SKM-1 (cell line): Measurements from ENCODE around the gene PASD1.
"Not testable (repeated sequence)": the region's sequence is repeated elsewhere in the genome, so short reads cannot be mapped to it uniquely, and the experiment has no call there.

Experiments
- DNase-seq: peaks from one replicate; lab custom pipeline; 2025; ENCODE audit not compliant: unreplicated experiment; lab: John Stamatoyannopoulos, UW

Gene PASD1, protein sequence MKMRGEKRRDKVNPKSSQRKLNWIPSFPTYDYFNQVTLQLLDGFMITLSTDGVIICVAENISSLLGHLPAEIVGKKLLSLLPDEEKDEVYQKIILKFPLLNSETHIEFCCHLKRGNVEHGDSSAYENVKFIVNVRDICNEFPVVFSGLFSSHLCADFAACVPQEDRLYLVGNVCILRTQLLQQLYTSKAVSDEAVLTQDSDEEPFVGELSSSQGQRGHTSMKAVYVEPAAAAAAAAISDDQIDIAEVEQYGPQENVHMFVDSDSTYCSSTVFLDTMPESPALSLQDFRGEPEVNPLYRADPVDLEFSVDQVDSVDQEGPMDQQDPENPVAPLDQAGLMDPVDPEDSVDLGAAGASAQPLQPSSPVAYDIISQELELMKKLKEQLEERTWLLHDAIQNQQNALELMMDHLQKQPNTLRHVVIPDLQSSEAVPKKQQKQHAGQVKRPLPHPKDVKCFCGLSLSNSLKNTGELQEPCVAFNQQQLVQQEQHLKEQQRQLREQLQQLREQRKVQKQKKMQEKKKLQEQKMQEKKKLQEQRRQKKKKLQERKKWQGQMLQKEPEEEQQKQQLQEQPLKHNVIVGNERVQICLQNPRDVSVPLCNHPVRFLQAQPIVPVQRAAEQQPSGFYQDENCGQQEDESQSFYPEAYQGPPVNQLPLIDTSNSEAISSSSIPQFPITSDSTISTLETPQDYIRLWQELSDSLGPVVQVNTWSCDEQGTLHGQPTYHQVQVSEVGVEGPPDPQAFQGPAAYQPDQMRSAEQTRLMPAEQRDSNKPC

DNA sequence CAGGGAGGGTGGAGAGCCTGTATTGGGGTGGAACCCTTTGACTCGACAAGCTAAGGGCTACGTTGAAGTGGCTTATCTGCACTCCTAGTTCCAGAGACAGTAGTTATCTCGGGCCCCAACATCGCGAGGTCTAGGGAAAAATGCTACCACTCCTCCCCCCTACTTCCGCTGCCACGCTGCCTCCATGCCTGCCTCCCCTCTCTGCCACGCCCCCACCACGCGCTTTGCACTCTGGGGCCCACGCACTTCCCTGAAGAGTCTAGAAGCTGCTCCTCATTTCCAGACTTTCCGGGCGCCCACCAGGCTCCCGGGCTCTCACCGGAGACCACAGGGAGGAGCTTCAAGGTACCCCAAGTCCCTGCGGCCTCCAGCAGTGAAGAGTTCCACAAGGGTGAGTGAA lies at the start of gene PASD1:
Gene PASD1, plus strand, starts transcription at position 227 of the 400 bp plus-strand sequence. CDS start 37,879 bp downstream, outside the sequence.
- no peak for DNase-seq

DNA sequence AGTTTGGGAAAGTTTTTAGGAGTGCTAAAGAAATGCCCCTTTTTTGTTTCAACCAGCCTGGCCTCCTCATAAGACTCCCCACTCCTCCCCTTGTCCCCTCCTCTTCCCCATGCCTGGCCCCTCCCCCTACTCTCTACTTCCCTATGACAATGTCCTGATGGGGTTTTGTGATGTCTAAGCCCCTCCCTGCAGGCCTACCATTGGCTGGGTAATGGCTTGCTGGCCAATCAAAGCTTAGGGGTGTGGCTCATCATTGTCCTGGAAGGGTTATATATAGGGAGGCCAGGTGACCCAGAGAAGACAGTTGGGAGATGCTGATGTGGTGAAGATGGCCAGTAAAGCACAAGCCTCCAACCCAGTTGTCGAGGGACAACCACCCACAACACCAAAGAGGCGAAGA lies 48.2 kb upstream of the PASD1 start:
- DNase-seq, result no peak

DNA sequence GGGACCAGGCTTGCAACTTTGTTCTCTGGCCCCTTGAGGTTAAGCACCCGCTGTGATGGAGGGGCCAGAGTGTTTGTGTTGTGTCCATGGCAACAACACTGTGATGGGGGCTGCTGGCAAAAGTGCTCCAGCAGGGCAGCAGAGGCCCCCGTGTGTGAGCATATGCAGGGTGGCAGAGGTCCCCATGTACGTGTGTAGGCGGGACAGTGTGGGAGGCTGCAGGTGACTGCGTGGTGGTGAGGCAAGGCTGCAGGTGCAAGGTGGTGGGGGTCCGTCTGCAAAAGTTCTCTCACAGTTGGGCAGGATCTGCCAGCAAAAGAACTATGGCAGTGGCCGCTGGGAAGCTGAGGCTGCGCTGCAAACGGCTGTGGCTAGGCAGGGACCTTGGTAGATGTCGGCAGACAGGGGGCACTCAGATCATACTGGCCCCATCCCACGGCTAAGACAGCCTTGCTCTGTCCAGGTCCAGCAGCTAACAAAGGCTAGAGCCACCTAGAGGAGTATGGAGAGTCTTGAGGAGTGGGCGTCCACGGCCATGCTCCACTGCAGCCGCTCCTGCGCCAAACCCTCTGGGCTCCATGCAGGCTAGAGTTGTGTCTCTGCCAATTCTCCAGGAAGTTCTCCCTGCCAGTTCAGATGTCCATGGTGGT lies 46.8 kb upstream of the PASD1 start:
- DNase-seq, result no peak

DNA sequence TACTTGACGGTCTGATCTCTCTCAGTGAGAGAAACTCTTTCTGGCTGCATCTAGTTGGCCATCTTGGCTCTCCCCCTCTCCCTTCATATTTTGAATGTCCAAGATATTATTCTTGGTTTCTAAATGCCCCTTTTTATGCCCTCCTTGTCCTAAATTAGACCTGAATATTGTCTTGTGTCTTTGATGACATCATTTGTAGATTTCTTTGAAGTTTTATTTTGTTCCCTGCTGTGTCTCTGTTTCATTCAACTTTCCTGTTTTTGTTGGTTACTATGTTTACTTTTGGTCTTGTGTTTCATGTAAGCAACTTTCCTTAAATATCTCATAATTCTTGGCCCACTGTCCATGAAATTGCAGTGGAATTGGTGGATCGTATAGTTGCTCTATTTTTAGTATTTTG lies 46.1 kb upstream of the PASD1 start:
- DNase-seq, result no peak

DNA sequence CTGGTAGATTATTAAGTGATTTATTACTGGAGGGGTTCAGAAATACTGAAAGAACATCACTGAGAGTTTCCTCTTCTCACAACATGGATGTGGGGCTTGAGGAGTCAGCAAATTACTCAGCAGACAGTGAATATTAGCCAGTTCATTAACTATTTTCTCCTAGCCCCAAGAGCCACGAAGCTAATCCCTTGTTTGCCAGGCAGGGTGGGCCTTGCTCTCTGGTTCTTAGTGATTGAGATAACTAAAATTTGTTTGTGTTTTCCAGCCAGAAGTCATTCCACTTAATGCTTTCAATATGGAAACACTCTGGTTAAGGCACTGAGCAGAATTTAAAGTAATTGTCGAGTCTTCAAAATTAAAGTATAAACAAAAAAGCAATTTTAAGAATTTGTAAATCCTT lies 40.1 kb upstream of the PASD1 start:
- no peak for DNase-seq

DNA sequence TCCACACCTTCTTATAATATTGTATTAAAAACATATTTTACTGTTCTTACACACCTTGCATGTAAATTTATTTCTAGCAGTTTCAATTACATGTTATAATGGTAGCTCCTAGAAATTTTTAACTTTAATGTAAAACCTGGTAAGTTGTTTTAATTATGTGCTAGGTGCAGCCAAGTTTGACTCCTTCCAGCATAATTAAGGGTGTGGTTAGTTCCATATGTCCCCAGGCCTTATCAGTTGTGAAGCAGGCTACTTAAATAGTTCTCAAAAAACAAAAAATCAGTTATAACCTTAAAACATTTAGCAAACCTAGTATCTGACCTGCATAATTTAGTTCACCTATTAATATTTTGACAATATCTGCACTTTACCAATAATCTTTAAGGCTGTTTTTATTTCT lies 26.9 kb upstream of the PASD1 start:
- no peak for DNase-seq

DNA sequence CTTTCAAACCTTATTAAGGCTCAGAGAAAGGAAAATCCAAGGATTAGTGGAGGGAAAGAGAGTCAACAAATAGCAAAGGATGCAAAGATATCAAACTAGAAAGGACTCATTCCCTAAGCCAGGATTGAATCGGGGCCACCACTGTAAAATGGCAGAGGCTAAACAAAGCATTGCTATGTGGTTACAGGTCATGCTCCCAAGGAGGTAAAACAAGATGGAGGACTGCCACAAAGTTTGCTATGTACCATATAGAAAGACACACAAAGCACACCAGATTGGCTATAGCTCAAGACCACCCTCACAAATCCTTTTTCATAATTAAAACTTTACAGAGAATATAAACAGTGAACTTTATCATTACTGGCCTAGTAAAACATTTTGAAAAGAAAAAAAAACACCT lies 25.9 kb upstream of the PASD1 start:
- DNase-seq, result no peak

DNA sequence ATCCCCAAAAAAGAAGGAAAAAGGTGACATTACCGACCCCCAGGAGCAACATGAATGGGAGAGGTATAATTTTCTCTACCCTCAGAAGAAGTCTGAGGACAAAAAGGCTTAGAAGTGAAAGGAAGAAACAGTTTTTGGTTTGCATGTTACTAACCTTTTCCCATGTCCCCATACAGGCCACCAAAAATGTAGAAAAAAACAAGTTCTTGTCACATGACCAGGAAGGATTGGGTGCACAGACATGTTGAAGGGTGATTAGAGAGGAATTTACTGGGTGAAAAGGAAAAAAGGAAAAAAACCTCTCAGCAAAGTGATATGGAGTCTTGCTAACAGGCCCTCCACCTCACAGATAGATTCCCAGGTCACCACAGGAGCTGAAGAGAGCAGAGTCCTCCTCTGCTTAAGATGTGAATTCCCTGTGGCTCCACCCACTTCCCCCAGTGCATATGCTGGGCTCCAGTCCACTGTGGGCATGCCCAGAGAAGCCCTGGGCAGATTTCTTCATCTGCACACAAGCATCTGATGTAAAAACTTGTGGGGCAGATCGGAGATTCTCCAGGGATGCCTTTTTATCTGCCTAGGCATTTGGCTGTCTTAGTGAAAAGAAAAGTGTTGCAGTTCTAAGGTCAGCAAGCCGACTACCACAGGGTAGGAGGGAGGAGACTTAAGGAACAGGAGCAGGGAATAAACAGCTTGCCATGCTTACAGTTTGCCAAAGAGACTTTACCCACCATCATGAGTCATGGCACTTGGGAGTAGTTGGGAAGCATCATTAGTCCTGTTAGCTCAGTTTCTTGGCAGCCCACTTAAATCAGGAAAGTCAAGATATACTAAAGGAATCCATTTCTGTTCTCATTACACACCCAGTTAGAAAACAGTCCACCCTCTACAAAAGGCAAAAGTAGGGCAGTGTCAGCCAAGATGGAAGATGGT lies 25.0 kb upstream of the PASD1 start:
- DNase-seq, result no peak

DNA sequence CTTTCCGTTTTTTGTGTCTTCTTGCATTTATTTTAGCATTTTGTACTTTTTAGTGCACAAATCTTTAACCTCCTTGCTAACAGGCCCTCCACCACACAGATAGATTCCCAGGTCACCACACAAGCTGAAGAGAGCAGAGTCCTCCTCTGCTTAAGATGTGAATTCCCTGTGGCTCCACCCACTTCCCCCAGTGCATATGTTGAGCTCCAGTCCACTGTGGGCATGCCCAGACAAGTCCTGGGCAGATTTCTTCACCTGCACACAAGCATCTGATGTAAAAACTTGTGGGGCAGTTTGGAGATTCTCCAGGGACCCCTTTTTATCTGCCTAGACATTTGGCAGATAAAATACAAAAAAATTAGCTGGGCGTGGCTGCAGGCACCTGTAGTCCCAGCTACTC lies 19.8 kb upstream of the PASD1 start:
- DNase-seq, result no peak

DNA sequence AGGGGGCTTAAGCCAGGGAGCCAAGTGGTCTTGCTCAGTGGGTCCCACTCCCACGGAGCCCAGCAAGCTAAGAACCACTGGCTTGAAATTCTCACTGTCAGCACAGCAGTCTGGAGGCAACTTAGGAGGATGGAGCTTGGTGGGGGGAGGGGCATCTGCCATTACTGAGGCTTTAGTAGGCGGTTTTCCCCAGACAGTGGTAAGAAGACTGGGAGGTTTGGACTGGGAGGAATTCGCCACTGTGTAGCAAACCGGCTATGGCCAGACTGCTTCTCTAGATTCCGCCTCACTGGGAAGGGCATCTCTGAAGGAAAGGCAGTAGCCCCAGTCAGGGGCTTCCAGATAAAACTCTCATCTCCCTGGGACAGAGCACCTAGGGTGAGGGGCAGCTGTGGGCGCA lies 17.2 kb upstream of the PASD1 start:
- not testable (repeated sequence) for DNase-seq

DNA sequence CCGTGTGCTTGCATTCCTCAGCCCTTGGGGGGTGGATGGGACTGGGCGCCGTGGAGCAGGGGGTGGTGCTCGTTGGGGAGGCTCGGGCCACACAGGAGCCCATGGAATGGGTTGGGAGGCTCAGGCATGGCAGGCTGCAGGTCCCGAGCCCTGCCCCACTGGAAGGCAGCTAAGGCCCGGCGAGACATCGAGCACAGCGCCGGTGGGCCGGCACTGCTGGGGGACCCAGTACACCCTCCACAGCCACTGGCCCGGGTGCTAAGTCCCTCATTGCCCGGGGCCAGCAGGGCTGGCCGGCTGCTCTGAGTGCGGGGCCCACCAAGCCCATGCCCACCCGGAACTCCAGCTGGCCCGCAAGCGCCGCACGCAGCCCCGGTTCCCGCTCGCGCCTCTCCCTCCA lies 12.3 kb upstream of the PASD1 start:
- not testable (repeated sequence) for DNase-seq

DNA sequence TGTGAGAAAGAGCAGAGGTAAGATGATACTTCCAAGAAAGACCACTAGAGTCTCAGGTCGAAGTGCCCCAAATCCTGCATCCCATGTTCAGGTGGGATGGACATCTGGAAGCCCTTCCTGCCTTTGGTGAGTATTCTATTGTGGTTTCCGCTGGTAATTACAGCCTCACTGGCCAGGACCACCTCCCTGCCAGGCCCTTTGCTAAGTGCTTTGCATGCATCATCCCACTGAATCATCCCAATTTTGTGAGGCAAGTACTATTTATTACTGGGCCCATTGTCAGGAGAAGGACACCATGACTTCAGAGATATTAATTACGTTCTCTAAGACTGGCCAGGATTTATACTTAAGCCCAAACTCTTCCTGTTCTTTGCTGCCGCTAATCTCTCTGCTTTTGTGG lies 10.7 kb upstream of the PASD1 start:
- no peak for DNase-seq

DNA sequence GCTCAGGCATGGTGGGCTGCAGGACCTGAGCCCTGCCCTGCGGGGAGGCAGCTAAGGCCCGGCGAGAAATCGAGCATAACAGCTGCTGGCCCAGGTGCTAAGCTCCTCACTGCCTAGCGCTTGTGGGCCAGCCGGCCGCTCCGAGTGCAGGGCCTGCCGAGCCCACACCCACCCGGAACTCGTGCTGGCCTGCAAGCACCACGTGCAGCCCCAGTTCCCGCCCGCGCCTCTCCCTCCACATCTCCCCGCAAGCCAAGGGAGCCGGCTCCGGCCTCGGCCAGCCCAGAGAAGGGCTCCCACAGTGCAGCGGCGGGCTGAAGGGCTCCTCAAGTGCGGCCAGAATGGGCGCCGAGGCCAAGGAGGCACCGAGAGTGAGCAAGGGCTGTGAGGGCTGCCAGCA lies 8.2 kb upstream of the PASD1 start:
- not testable (repeated sequence) for DNase-seq

DNA sequence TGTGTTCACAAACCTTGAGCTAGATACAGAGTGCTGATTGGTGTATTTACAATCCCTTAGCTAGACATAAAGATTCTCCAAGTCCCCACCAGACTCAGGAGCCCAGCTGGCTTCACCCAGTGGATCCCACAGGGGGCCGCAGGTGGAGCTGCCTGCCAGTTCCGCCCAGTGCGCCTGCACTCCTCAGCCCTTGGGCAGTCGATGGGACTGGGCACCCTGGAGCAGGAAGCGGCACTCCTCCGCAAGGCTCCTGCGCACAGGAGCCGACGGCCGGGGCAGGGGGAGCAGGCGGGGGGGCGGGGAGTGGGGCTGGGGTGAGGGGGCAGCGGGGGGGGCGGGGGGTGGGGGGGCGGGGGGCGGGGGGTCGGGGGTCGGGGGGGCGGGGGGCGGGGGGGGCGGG lies 990 bp upstream of the PASD1 start:
- DNase-seq, result not testable (repeated sequence)

DNA sequence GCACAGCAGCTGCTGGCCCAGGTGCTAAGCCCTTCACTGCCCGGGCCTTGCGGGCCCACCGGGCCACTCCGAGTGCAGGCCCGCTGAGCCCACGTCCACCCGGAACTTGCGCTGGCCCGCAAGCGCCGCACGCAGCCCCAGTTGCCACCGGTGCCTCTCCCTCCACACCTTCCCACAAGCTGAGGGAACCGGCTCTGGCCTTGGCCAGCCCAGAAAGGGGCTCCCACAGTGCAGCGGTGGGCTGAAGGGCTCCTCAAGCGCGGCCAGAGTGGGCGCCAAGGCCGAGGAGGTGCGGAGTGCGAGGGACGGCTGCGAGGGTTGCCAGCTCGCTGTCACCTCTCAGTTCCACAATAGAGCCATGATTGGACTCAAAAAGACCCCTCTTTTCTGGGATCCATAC lies 472 bp upstream of the PASD1 start:
- not testable (repeated sequence) for DNase-seq

DNA sequence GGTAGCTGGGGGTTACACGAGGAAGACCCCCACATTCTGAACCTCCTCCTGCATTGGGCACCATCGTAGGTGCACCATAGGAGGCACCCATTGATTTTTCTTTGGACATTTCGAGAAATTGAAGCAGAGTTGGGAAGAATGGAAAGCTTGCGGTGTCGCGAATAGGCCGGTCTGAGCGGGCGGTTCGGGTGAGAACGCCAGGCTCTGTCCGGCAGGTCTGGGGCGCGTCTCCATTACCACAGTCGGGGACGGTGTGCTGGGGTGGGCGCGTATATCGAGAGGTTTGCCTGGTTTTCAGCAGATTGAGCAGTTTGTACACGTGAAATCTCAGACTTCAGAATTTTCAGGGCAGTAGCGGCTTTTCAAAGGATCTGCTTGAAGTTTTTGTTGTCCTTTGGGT lies 560 bp downstream of the PASD1 start:
- no peak for DNase-seq

DNA sequence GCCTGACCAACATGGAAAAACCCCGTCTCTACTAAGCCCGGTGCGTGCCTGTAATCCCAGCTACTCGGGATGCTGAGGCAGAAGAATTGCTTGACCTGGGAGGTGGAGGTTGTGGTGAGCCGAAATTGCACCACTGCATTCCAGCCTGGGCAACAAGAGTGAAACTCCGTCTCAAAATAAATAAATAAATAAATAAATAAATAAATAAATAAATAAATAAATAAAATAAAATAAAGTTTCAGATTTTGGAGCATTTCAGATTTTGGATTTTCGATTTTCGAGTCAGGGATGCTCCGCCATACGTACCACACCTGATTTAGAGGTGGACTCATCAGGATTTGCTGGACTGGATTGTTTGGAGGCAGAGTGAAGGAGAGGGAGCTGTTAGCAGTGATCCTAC lies 3.4 kb downstream of the PASD1 start:
- not testable (repeated sequence) for DNase-seq

DNA sequence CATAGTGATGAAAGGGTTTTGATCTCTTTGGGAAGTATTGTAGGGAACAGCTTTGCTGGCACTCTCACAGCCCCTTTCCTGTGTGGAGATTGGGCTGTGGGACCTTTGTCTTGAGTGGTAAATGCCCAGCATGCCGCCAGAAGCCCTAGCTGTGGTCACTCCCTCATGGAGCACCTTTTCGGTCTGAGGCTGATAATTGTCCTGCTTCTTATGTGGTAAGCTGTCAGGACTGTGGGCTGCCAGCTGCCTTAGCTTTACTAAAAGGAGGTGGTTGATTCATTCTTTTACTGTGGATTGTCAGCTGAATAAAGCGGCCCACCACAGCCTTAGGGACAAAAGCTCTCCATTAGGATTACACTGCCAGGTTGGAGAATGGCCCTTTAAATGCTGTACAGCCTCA lies 7.1 kb downstream of the PASD1 start:
- no peak for DNase-seq

DNA sequence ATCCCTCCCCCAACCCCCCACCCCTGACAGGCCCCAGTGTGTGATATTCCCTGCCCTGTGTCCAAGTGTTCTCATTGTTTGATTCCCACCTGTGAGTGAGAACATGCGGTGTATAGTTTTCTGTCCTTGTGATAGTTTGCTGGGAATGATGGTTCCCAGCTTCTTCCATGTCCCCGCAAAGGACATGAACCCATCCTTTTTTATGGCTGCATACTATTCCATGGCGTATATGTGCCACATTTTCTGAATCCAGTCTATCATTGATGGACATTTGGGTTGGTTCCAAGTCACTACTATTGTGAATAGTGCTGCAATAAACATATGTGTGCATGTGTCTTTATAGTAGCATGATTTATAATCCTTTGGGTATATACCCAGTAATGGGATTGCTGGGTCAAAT lies 29.9 kb downstream of the PASD1 start:
- DNase-seq, result not testable (repeated sequence)

DNA sequence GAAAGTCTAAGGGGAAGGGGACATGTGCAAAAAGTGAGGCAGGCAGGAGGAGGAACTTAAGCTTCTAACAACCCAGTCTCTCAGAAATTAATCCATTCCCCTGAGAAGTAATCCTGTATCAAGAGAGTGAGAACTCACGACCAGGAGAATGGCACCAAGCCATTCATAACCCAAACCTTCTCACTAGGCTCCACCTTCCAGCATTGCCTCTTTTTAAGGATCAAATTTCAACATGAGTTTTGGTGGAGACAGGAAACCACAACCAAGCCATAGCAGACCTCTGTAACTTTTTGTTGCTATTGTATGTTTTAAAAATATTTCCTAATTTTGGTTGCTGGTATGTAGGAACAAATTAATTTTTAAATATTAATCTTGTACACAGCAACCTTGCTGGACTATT lies 32.8 kb downstream of the PASD1 start:
- DNase-seq, result no peak

DNA sequence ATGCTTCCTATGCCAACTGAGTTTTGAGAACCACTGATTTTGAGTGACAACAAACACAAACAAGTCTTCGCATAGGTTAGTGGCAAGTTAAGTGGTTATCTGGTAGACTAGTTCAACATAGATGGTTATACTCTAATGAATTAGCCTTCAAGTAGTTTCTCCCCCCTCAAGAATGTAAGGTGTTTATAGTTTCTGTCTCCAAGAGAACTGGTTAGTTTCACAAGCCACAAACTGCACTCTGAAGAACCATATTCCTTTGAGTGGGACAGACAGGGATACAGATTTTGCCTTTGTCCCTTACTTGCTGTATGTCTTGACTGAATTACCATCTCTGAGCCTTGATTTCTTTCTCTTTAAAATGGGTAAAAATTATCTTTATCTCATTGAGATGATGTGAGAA lies 41.5 kb downstream of the PASD1 start:
- no peak for DNase-seq
